Stomach (tissue), 9 donors: ENCODE measurements around the gene EPHA6. TPM values are rescaled to one million over a fixed set of nuclear protein-coding genes. Genes with fewer than 3 reads are reported as not detected.

Experiments
- DNase-seq, 2 donors: peaks; one replicate each; pipeline versions ENCODE4 v3.0.0 to v3.0.0-alpha.2; 2013 to 2019
- H3K27ac ChIP-seq, 5 donors: fragments of 200-600 bp in 4 of 5; sonication (generic) in 4 of 5; one replicate each; pipeline ENCODE4 v1.5.1; 2013 to 2019; ENCODE audit warnings: mild to moderate bottlenecking in 1 of 5, moderate library complexity in 1 of 5
- H3K27me3 ChIP-seq, 3 donors: fragments of 200-600 bp; sonication (generic); one replicate each; pipeline ENCODE4 v1.5.1; 2017 to 2019; ENCODE audit warnings: mixed run types in 1 of 3
- H3K36me3 ChIP-seq, 4 donors: fragments of 200-600 bp; sonication (generic); 1 replicate in 3 of 4; 2 replicates in 1 of 4; pipeline ENCODE4 v1.5.1; 2016 to 2019
- H3K4me1 ChIP-seq, 4 donors: fragments of 200-600 bp; sonication (generic); one replicate each; pipeline ENCODE4 v1.5.1; 2016 to 2019
- H3K4me3 ChIP-seq, 4 donors: fragments of 200-600 bp; sonication (generic) in 3 of 4; one replicate each; pipeline ENCODE4 v1.5.1; 2016 to 2019; ENCODE audit warnings: mild to moderate bottlenecking in 1 of 4
- H3K9me3 ChIP-seq, 4 donors: fragments of 200-600 bp; sonication (generic); one replicate each; pipeline ENCODE4 v1.5.1; 2016 to 2019
- EP300 ChIP-seq: sonication (generic); formaldehyde crosslinking; IDR thresholded peaks from one replicate; pipeline ENCODE4 v1.6.1; 2017; ENCODE audit warnings: antibody characterized with exemption
- POLR2A ChIP-seq, 4 donors: fragments of 450-650 bp; IDR thresholded peaks; one replicate each; pipeline ENCODE4 v1.6.1; 2016; ENCODE audit warnings: antibody characterized with exemption in 4 of 4, control low read depth in 2 of 4, mild to moderate bottlenecking in 1 of 4, moderate library complexity in 1 of 4
- POLR2AphosphoS5 ChIP-seq, 3 donors: sonication (generic); formaldehyde crosslinking; IDR thresholded peaks; one replicate each; pipeline ENCODE4 v1.6.1; 2016; ENCODE audit warnings: antibody characterized with exemption in 3 of 3
- WGBS, 5 donors: extraction: QIAGEN DNeasy Blood & Tissue Kit in 3 of 5; methylation state at CpG; one replicate each; pipeline versions ENCODE4 v1.1.5 to v1.1.7; 2013 to 2018; 5-methylcytosine and 5-hydroxymethylcytosine counted together
- intact Hi-C: fragments of 100-400 bp; cut with DNase I; formaldehyde crosslinking; loops from one replicate; pipeline ENCODE4 v1.15.1; 2023; ENCODE audit warnings: low total_unique reads
- polyA plus RNA-seq, 3 donors: library from polyadenylated mRNA; stranded (reverse); fragments of 200-250 nt; gene quantifications; one replicate each; pipeline ENCODE4 v1.2.3, GENCODE V29; 2013
- total RNA-seq, 5 donors: library from RNA; depleted of rRNA; stranded (reverse); fragments of >200 nt; gene quantifications; one replicate each; pipeline versions ENCODE4 v1.1.0 to v1.2.3, GENCODE V29; 2014 to 2016
- TF ChIP-seq, protein P1 (sequence below), 7 experiments: fragments of 450-650 bp in 4 of 7; fragments of 200-600 bp in 3 of 7; sonication (generic) in 3 of 7; IDR thresholded peaks; one replicate each; pipeline ENCODE4 v1.5.1; 2016 to 2019; ENCODE audit warnings: antibody characterized with exemption in 7 of 7, control low read depth in 2 of 7, mild to moderate bottlenecking in 1 of 7
- donor health status: healthy with polysubstance abuse.
- donor health status: Bipolar disorder and iron deficiency.
- donor health status: healthy.

EPHA6 gene
- total and polyA plus RNA-seq, 8 donors: 0.18 to 179 (median 14.7) TPM; not detected in 4

GRCh38 chr3:96958856-96959255 is 144.5 kb downstream of the EPHA6 start:
- Histone ChIP-seq H3K36me3 (no peaks in the 10 kb centered on the region), H3K9me3 (no peaks in the 10 kb centered on the region), H3K27me3 (no peaks in the 10 kb centered on the region), H3K4me1 (no peaks in the 10 kb centered on the region), H3K27ac (no peak overlapping the region), H3K4me3 (no peak overlapping the region)
- intact Hi-C loops: no loop called here
- TF ChIP-seq EP300 (no peak), POLR2A (IDR thresholded peaks at IDR 0.05) (no peak), POLR2AphosphoS5 (IDR thresholded peaks at IDR 0.05) (no peak)
- TF ChIP-seq, protein P1, sequence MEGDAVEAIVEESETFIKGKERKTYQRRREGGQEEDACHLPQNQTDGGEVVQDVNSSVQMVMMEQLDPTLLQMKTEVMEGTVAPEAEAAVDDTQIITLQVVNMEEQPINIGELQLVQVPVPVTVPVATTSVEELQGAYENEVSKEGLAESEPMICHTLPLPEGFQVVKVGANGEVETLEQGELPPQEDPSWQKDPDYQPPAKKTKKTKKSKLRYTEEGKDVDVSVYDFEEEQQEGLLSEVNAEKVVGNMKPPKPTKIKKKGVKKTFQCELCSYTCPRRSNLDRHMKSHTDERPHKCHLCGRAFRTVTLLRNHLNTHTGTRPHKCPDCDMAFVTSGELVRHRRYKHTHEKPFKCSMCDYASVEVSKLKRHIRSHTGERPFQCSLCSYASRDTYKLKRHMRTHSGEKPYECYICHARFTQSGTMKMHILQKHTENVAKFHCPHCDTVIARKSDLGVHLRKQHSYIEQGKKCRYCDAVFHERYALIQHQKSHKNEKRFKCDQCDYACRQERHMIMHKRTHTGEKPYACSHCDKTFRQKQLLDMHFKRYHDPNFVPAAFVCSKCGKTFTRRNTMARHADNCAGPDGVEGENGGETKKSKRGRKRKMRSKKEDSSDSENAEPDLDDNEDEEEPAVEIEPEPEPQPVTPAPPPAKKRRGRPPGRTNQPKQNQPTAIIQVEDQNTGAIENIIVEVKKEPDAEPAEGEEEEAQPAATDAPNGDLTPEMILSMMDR (IDR thresholded peaks at IDR 0.05): no peak
- no peak for DNase-seq
- WGBS, 5 donors: 86 to 90% (median 89%) methylated on average over 4 of the region's 4 CpGs

- H3K36me3 ChIP-seq: no peaks in the 10 kb centered on the region
- intact Hi-C loops: no loop called here
- H3K4me3 ChIP-seq: no peak overlapping the region
- H3K27ac ChIP-seq: no peak overlapping the region
- H3K27me3 ChIP-seq: no peaks in the 10 kb centered on the region
- H3K9me3 ChIP-seq: no peaks in the 10 kb centered on the region
- WGBS, 5 donors: 60 to 74% (median 65%) methylated on average over 1 of the region's 1 CpG
- DNase-seq: no peak
- H3K4me1 ChIP-seq: no peaks in the 10 kb centered on the region
- TF ChIP-seq POLR2A (IDR thresholded peaks at IDR 0.05): no peak
- no peak for TF ChIP-seq POLR2AphosphoS5 (IDR thresholded peaks at IDR 0.05)
- TF ChIP-seq, protein P1 (IDR thresholded peaks at IDR 0.05): no peak
- TF ChIP-seq EP300: no peak
These were observed 145.1 kb downstream of the EPHA6 start for GRCh38 chr3:96959474-96959873.

DNA sequence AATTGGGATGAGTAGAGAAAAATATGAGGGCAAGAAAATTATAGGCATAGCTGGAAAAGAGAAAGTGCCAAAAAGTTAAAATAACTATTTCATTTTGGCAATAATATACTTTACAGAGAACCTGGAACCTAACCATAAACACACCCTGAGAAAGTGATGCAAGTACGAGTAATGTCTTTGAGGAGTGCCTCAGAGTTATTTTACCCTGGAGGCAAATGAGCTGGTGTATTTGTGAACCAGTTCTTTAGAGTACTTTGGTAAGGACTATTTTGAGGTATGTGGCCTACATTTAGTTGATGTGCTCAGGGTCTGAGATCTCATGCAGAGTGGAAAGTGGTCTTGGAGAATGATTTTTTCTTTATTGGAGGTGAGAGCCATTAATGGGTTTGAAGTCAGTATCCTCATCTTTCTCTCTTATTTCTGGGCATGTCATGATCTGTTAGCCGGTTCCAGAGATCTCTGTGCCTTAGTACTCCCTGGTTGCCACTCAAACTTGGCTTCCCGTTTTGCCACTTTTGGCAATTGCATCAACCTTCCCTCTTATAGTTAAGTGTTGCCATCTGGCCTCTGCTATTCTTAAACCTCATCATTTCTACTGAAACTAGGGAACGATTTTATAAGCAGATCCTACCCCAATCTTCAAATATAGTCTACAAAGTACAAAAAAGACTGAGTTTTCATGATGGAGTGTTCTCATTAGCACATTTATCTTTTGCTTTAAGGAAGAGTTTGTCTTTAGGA is 145.7 kb downstream of the EPHA6 start:
- intact Hi-C loops: no loop called here
- Histone ChIP-seq H3K4me3 (no peak overlapping the region), H3K27me3 (no peaks in the 10 kb centered on the region), H3K4me1 (no peaks in the 10 kb centered on the region), H3K27ac (no peak overlapping the region), H3K36me3 (no peaks in the 10 kb centered on the region), H3K9me3 (no peaks in the 10 kb centered on the region)
- WGBS, 5 donors: 70 to 86% (median 77%) methylated on average over 4 of the region's 4 CpGs
- TF ChIP-seq, protein P1 (IDR thresholded peaks at IDR 0.05): no peak
- TF ChIP-seq POLR2AphosphoS5 (IDR thresholded peaks at IDR 0.05): no peak
- TF ChIP-seq POLR2A (IDR thresholded peaks at IDR 0.05): no peak
- DNase-seq: no peak

DNA sequence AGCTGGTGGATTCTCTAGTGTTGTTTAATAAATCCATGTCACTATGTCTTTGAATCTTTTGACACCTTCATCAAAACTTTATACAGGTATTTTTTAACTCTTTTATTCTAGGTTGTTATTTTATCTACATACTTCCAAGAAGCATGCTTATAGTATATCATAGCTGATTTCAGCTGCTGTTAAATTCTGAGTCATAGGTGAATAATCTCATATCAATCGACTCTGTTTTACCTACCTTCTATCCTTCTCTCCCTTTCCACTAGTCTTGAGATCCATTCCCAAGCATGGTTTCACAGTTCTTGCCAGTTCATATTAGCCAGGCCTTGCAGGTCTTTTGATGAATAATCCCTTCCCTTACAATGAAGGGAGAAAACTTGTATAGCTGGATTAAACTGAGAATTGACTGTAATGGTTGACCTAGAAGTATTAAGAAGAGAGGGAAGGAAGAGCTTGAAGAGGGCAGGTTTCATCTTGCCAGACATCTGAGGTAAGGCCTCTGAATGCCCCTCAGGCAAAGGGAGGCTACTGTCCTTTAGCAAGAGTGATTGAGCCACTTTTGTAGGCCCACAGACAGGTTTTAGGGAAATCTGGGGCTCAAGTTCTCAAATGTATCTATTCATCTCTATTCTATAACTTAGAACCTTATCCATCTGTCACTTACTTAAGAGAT is 146.4 kb downstream of the EPHA6 start:
- no peaks in the 10 kb centered on the region for H3K4me1 ChIP-seq
- no peaks in the 10 kb centered on the region for H3K36me3 ChIP-seq
- no peaks in the 10 kb centered on the region for H3K27me3 ChIP-seq
- DNase-seq: no peak
- H3K27ac ChIP-seq: no peak overlapping the region
- TF ChIP-seq POLR2AphosphoS5 (IDR thresholded peaks at IDR 0.05): no peak
- TF ChIP-seq EP300: no peak
- TF ChIP-seq, protein P1 (IDR thresholded peaks at IDR 0.05): no peak
- no peak for TF ChIP-seq POLR2A (IDR thresholded peaks at IDR 0.05)
- H3K4me3 ChIP-seq: no peak overlapping the region
- H3K9me3 ChIP-seq: no peaks in the 10 kb centered on the region
- intact Hi-C loops: no loop called here
- WGBS, 5 donors: 77 to 86% (median 82%) methylated on average over 1 of the region's 1 CpG
